K562 (cell line): ENCODE measurements around the gene COX15. TPM values are rescaled to one million over a fixed set of nuclear protein-coding genes. Genes with fewer than 3 reads are reported as not detected.

Source experiments
- ATAC-seq: fragments of 200-7000 bp; cut with Tn5 transposase; 3 replicates; pipeline ENCODE4 v1.9.1; 2020; ENCODE audit warnings: moderate library complexity
- BruUV-seq: library from RNA; stranded (reverse); fragments of 400-500 nt; replicated peaks from 2 replicates; lab custom pipeline; 2021; lab: Mats Ljungman, UMichigan
- CTCF ChIA-PET: fragments of 300-600 bp; formaldehyde crosslinking; extraction: SDS; loops from one replicate; lab custom pipeline; 2021; ENCODE audit warnings: low intra/inter-chr PET ratio; lab: Yijun Ruan, JAX
- POLR2A ChIA-PET: fragments of 300-600, 350-650 bp; sonication (Branson Sonifier 250); formaldehyde crosslinking; extraction: SDS; loops from one replicate; lab custom pipeline; 2021; ENCODE audit warnings: antibody characterized with exemption, inconsistent platforms; lab: Yijun Ruan, JAX
- DNase-seq, 4 experiments: peaks; one replicate each; pipeline versions ENCODE4 v3.0.0 to v3.0.0-alpha.2; 2011 to 2018; ENCODE audit warnings: low spot score in 3 of 4, mixed read lengths in 3 of 4; ENCODE audit errors: extremely low read depth in 1 of 4
- FAIRE-seq: peaks from 2 replicates; lab custom pipeline; 2011; peaks lifted over from hg19 to GRCh38; lab: Jason Lieb, UNC
- H2AFZ ChIP-seq: 2 replicates; pipeline ENCODE4 v1.6.0; 2011; ENCODE audit warnings: low read depth, low read length, control low read depth, inconsistent platforms
- H3K27ac ChIP-seq: fragments of 200-600 bp; 3 replicates; pipeline ENCODE4 v1.8.0; 2011; ENCODE audit warnings: low read depth, mild to moderate bottlenecking, control low read depth, inconsistent platforms, low read length, moderate library complexity, mixed read lengths; ENCODE audit errors: extremely low read depth
- H3K27me3 ChIP-seq, 2 experiments: fragments of 300-600 bp in 1 of 2; 2 replicates in 1 of 2; 3 replicates in 1 of 2; pipeline versions ENCODE4 v1.6.0 to v1.8.0; 2011; ENCODE audit warnings: inconsistent platforms in 2 of 2, low read length in 2 of 2, mild to moderate bottlenecking in 1 of 2, mixed read lengths in 1 of 2, moderate library complexity in 1 of 2; ENCODE audit not compliant: control insufficient read depth in 2 of 2, insufficient read depth in 2 of 2
- H3K36me3 ChIP-seq: fragments of 300-600 bp; 3 replicates; pipeline ENCODE4 v1.8.0; 2011; ENCODE audit warnings: mild to moderate bottlenecking, low read length, inconsistent platforms; ENCODE audit not compliant: control insufficient read depth, insufficient read depth
- H3K4me1 ChIP-seq, 2 experiments: fragments of 200-600 bp in 1 of 2; replicated peaks in 1 of 2; 2 replicates in 1 of 2; 3 replicates in 1 of 2; pipeline versions ENCODE4 v1.5.1 to v1.8.0; 2011; ENCODE audit warnings: inconsistent platforms in 2 of 2, low read length in 2 of 2, mild to moderate bottlenecking in 1 of 2, mixed read lengths in 1 of 2, moderate library complexity in 1 of 2; ENCODE audit not compliant: control insufficient read depth in 2 of 2, insufficient read depth in 2 of 2
- H3K4me2 ChIP-seq: 2 replicates; pipeline ENCODE4 v1.6.1; 2011; ENCODE audit warnings: low read length, control low read depth, inconsistent platforms, mixed read lengths; ENCODE audit not compliant: insufficient read depth
- H3K4me3 ChIP-seq: fragments of 200-600 bp; sonication (generic), shearing (Covaris generic); 2 replicates; pipeline ENCODE4 v1.5.1; 2016; ENCODE audit warnings: control low read depth, inconsistent platforms
- H3K79me2 ChIP-seq: fragments of 200-600 bp; 3 replicates; pipeline ENCODE4 v1.8.0; 2011; ENCODE audit warnings: low read length, inconsistent platforms; ENCODE audit not compliant: control insufficient read depth, insufficient read depth
- H3K9ac ChIP-seq, 2 experiments: 2 replicates each; pipeline versions ENCODE4 v1.6.0 to v1.6.1; 2011; ENCODE audit warnings: low read depth in 2 of 2, low read length in 2 of 2, control low read depth in 1 of 2, inconsistent platforms in 1 of 2, mild to moderate bottlenecking in 1 of 2, mixed read lengths in 1 of 2; ENCODE audit not compliant: insufficient read depth in 1 of 2
- H3K9me1 ChIP-seq: one replicate; pipeline ENCODE4 v1.6.0; 2011; ENCODE audit warnings: inconsistent platforms, mild to moderate bottlenecking, low read length, moderate library complexity; ENCODE audit not compliant: control insufficient read depth, insufficient read depth
- H3K9me3 ChIP-seq: replicated peaks from 2 replicates; pipeline ENCODE4 v1.5.1; 2011; ENCODE audit warnings: low read depth, low read length, inconsistent platforms; ENCODE audit not compliant: control insufficient read depth, insufficient read depth
- H4K20me1 ChIP-seq: replicated peaks from 2 replicates; pipeline ENCODE4 v1.6.1; 2011; ENCODE audit warnings: low read length, inconsistent platforms, mixed read lengths; ENCODE audit not compliant: control insufficient read depth, insufficient read depth
- FOXP1 ChIP-seq: sonication (generic); formaldehyde crosslinking; IDR thresholded peaks from 2 replicates; pipeline ENCODE4 v1.8.0; 2022; ENCODE audit warnings: mild to moderate bottlenecking, missing genetic modification reagents
- IRF2 ChIP-seq: sonication (generic); formaldehyde crosslinking; IDR thresholded peaks from 2 replicates; pipeline ENCODE4 v1.8.1; 2022; ENCODE audit warnings: mild to moderate bottlenecking, missing genetic modification reagents
- MXI1 ChIP-seq: IDR thresholded peaks from 2 replicates; pipeline ENCODE4 v1.6.1; 2011; ENCODE audit warnings: low read depth, mild to moderate bottlenecking, improper control_type of control experiment, low read length
- PHF20 ChIP-seq: fragments of 450-650 bp; IDR thresholded peaks from 2 replicates; pipeline ENCODE4 v1.6.1; 2018; ENCODE audit not compliant: partially characterized antibody
- ZNF57 ChIP-seq: fragments of 450-650 bp; formaldehyde crosslinking; IDR thresholded peaks from 2 replicates; pipeline ENCODE4 v1.4.0; 2020; ENCODE audit warnings: mild to moderate bottlenecking, moderate library complexity
- ZNF589 ChIP-seq: fragments of 200-800 bp; sonication (Bioruptor generic); IDR thresholded peaks from 2 replicates; pipeline ENCODE4 v1.6.1; 2016; ENCODE audit warnings: low read depth, missing genetic modification characterization, missing compliant biosample characterization
- WGBS: fragments of 100-300 bp; shearing (Covaris generic); methylation state at CpG from one replicate; pipeline ENCODE4 v1.1.6; 2016; ENCODE audit warnings: low coverage, mixed read lengths; ENCODE audit not compliant: insufficient coverage; ENCODE audit errors: missing lambda C conversion rate; 5-methylcytosine and 5-hydroxymethylcytosine counted together
- in situ Hi-C: fragments of 300-500 bp; cut with MboI; formaldehyde crosslinking; loops from 4 replicates; pipeline ENCODE4 v1.15.0; 2018; ENCODE audit warnings: inconsistent platforms, mixed read lengths
- intact Hi-C: fragments of 100-400 bp; cut with micrococcal nuclease; formaldehyde crosslinking; loops from 2 replicates; pipeline ENCODE4 v1.14.2; 2022
- polyA plus RNA-seq, 8 experiments: library from polyadenylated mRNA; depleted of rRNA in 4 of 8; stranded (reverse) in 5 of 8; unstranded in 3 of 8; fragments of >200 nt; fragmentation: Nextera tagmentation in 2 of 8; fragmentation: Illumina TruSeq in 1 of 8; extraction: Ambion mirVana in 2 of 8; extraction: Trizol in 1 of 8; gene quantifications; 2 replicates each; pipeline versions ENCODE4 v1.2.1 to v1.2.3, GENCODE V29; 2011 to 2014; ENCODE audit warnings: inconsistent platforms in 1 of 8, missing spikeins in 1 of 8
- total RNA-seq, 7 experiments: library from RNA; depleted of rRNA in 6 of 7; stranded (reverse); fragments of >200 nt in 6 of 7; fragmentation: Illumina TruSeq in 2 of 7; extraction: Trizol in 2 of 7; gene quantifications; 2 replicates each; pipeline versions ENCODE4 v1.2.1 to v1.2.3, GENCODE V29; 2011 to 2021; ENCODE audit warnings: low replicate concordance in 1 of 7
- TF ChIP-seq, protein P1 (sequence below): sonication (generic); formaldehyde crosslinking; IDR thresholded peaks from 2 replicates; pipeline ENCODE4 v1.8.1; 2023; ENCODE audit warnings: missing genetic modification reagents, mild to moderate bottlenecking, borderline replicate concordance
- TF ChIP-seq, protein P2 (sequence below), 2 experiments: fragments of 450-650 bp; IDR thresholded peaks; 2 replicates each; pipeline ENCODE4 v1.6.1; 2016
- TF ChIP-seq, protein P3 (sequence below): fragments of 200-400 bp; formaldehyde crosslinking; IDR thresholded peaks from 2 replicates; pipeline ENCODE4 v1.6.1; 2017; ENCODE audit warnings: mild to moderate bottlenecking, low read depth, low read length, moderate library complexity

The COX15 gene
- total and polyA plus RNA-seq, 9 of the 15 experiments (the other 6 are each of a cell fraction or from before 2014, with no cell fraction given): 17.4 to 45.1 (median 23.7) TPM

DNA sequence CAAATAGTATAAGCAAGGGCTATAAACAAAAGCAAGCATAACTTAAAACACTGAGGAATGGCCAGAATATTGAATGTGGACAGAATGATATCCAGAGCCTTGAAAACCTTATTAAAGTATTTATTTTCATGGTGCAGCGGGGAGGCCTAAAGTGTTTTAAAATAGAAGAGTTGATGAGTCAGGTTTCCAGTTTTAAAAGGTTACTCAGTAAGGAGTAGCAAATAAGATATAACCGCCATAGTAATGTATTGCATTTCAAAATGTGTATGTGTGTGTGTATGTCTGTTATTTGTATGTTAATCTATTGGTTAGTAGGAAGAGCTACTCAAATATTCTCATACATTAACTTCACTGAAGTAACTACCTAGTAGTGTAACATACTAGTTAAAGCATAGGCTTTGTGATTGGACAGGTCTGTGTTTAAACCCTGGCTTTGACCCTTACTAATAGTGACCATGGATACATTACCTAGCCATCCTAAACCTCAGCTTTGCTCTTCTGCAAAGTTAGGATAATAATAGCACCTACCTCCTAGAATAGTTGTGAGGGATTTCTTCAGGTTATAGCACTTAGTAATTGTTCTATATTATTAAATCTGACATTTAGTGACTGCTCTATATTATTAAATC lies 17.0 kb upstream of the COX15 start:
- 83% methylated on average over 2 of the region's 2 CpGs for WGBS
- H3K79me2 ChIP-seq: no peaks in the 10 kb centered on the region
- in situ Hi-C loops (no loop called here), intact Hi-C loops (no loop called here)
- H3K4me2 ChIP-seq: no peak overlapping the region
- no peaks in the 10 kb centered on the region for H3K4me1 ChIP-seq
- ChIA-PET POLR2A (no interaction called here), CTCF (no interaction called here)
- H3K36me3 ChIP-seq: peaks cover 62% of the 10 kb centered on the region; the same call in 1 of the 3 replicates
- H2AFZ ChIP-seq: no peak overlapping the region
- H3K27me3 ChIP-seq: no peaks in the 10 kb centered on the region
- H3K27ac ChIP-seq: no peak overlapping the region
- DNase-seq: no peak
- H3K9ac ChIP-seq: no peak overlapping the region
- BruUV-seq: no TSS peak
- H3K4me3 ChIP-seq: no peak overlapping the region
- no peaks in the 10 kb centered on the region for H3K9me3 ChIP-seq
- H4K20me1 ChIP-seq: no peaks in the 10 kb centered on the region
- FAIRE-seq: no peak
- H3K9me1 ChIP-seq: no peaks in the 10 kb centered on the region
- ATAC-seq: no peak
- TF ChIP-seq ZNF57 (CRISPR knock-in tag) (no peak), ZNF589 (CRISPR knock-in tag) (no peak), MXI1 (no peak), PHF20 (no peak), IRF2 (no peak), FOXP1 (no peak)
- TF ChIP-seq, protein P1, sequence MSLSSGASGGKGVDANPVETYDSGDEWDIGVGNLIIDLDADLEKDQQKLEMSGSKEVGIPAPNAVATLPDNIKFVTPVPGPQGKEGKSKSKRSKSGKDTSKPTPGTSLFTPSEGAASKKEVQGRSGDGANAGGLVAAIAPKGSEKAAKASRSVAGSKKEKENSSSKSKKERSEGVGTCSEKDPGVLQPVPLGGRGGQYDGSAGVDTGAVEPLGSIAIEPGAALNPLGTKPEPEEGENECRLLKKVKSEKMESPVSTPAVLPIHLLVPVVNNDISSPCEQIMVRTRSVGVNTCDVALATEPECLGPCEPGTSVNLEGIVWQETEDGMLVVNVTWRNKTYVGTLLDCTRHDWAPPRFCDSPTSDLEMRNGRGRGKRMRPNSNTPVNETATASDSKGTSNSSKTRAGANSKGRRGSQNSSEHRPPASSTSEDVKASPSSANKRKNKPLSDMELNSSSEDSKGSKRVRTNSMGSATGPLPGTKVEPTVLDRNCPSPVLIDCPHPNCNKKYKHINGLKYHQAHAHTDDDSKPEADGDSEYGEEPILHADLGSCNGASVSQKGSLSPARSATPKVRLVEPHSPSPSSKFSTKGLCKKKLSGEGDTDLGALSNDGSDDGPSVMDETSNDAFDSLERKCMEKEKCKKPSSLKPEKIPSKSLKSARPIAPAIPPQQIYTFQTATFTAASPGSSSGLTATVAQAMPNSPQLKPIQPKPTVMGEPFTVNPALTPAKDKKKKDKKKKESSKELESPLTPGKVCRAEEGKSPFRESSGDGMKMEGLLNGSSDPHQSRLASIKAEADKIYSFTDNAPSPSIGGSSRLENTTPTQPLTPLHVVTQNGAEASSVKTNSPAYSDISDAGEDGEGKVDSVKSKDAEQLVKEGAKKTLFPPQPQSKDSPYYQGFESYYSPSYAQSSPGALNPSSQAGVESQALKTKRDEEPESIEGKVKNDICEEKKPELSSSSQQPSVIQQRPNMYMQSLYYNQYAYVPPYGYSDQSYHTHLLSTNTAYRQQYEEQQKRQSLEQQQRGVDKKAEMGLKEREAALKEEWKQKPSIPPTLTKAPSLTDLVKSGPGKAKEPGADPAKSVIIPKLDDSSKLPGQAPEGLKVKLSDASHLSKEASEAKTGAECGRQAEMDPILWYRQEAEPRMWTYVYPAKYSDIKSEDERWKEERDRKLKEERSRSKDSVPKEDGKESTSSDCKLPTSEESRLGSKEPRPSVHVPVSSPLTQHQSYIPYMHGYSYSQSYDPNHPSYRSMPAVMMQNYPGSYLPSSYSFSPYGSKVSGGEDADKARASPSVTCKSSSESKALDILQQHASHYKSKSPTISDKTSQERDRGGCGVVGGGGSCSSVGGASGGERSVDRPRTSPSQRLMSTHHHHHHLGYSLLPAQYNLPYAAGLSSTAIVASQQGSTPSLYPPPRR (CRISPR knock-in tag): no peak
- TF ChIP-seq, protein P2, sequence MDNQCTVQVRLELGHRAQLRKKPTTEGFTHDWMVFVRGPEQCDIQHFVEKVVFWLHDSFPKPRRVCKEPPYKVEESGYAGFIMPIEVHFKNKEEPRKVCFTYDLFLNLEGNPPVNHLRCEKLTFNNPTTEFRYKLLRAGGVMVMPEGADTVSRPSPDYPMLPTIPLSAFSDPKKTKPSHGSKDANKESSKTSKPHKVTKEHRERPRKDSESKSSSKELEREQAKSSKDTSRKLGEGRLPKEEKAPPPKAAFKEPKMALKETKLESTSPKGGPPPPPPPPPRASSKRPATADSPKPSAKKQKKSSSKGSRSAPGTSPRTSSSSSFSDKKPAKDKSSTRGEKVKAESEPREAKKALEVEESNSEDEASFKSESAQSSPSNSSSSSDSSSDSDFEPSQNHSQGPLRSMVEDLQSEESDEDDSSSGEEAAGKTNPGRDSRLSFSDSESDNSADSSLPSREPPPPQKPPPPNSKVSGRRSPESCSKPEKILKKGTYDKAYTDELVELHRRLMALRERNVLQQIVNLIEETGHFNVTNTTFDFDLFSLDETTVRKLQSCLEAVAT (IDR thresholded peaks at IDR 0.05): no peak
- TF ChIP-seq, protein P3, sequence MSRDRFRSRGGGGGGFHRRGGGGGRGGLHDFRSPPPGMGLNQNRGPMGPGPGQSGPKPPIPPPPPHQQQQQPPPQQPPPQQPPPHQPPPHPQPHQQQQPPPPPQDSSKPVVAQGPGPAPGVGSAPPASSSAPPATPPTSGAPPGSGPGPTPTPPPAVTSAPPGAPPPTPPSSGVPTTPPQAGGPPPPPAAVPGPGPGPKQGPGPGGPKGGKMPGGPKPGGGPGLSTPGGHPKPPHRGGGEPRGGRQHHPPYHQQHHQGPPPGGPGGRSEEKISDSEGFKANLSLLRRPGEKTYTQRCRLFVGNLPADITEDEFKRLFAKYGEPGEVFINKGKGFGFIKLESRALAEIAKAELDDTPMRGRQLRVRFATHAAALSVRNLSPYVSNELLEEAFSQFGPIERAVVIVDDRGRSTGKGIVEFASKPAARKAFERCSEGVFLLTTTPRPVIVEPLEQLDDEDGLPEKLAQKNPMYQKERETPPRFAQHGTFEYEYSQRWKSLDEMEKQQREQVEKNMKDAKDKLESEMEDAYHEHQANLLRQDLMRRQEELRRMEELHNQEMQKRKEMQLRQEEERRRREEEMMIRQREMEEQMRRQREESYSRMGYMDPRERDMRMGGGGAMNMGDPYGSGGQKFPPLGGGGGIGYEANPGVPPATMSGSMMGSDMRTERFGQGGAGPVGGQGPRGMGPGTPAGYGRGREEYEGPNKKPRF: no peak
